ENCODE data around the gene FBXO15. TPM values are rescaled to one million over a fixed set of nuclear protein-coding genes. Genes with fewer than 3 reads are reported as not detected.

The FBXO15 gene
- total and polyA plus RNA-seq, 2 donors (not counting 3 experiments of a cell fraction or from before 2014, with no cell fraction given) = not detected

DNA sequence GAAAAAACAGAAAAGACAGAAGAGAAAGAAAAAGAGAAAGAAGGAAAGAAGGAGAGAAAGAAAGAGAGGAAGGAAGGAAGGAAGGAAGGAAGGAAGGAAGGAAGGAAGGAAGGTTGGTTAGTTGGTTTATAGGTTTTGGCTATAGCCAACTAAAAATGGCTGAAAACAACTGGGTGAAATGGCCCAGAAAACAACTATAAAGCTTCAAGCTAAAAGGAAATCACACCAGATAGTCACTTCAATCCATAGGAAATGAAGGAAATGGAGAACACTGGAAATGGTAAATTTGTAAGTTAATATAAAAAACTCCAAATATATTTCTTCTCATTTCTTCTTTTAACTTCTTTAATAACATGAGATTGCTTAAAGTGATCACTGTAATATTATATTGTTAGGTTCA lies 118.5 kb downstream of the FBXO15 start:
- Histone ChIP-seq H4K20me1 (replicated peaks; ENCODE audit: control insufficient read depth, extremely low read depth, insufficient read depth, low read length) (no peaks in the 10 kb centered on the region), H3K27ac (ENCODE audit: insufficient read depth, low read depth, low read length) (no peak overlapping the region), H3K9me3 (replicated peaks; ENCODE audit: control insufficient read depth, insufficient read depth, low read length) (no peaks in the 10 kb centered on the region), H2AFZ (ENCODE audit: low read depth, low read length) (no peak overlapping the region), H3K36me3 (ENCODE audit: control insufficient read depth in 2 of 2, extremely low read depth in 1 of 2, insufficient read depth in 2 of 2, low read length in 2 of 2) (no peaks in the 10 kb centered on the region), H3K9me1 (replicated peaks; ENCODE audit: control insufficient read depth, extremely low read depth, insufficient read depth, low read length) (no peaks in the 10 kb centered on the region), H3K9ac (replicated peaks; ENCODE audit: extremely low read depth, insufficient read depth, low read length) (no peak overlapping the region), H3K4me3 (replicated peaks in 1 of 3; ENCODE audit: insufficient read depth in 1 of 3, low read depth in 1 of 3, low read length in 3 of 3) (no peak overlapping the region), H3K27me3 (ENCODE audit: control insufficient read depth in 2 of 2, insufficient read depth in 2 of 2, low read length in 2 of 2) (no peaks in the 10 kb centered on the region), H3K4me1 (ENCODE audit: control insufficient read depth, extremely low read depth, insufficient read depth, low read length) (no peaks in the 10 kb centered on the region), H3K4me2 (ENCODE audit: insufficient read depth, low read length) (no peak overlapping the region), H3K79me2 (ENCODE audit: control insufficient read depth, insufficient read depth, low read length) (no peaks in the 10 kb centered on the region)
- ChIA-PET POLR2A (no interaction called here), CTCF (no interaction called here)
- no peak for FAIRE-seq
- no peak for DNase-seq (ENCODE audit: low read depth, low spot score)
- no TSS peak for BruUV-seq (replicated peaks)
- dilution Hi-C loops (cut with MboI; ENCODE audit: extremely low pct_ligation_motif_present, low sequenced_read_pairs) = no loop called here
- intact Hi-C loops (cut with micrococcal nuclease) = no loop called here
- TF ChIP-seq GATA2 (IDR thresholded peaks at IDR 0.05; ENCODE audit: insufficient read depth, insufficient read length, low read depth, low read length) (no peak), EZH2 (IDR thresholded peaks at IDR 0.05; ENCODE audit: borderline replicate concordance, low read depth, low read length, severe bottlenecking) (no peak), JUN (IDR thresholded peaks at IDR 0.05; ENCODE audit: borderline replicate concordance, insufficient read depth, insufficient read length, low read depth) (no peak), POLR2A (IDR thresholded peaks at IDR 0.05; ENCODE audit: low read depth, low read length) (no peak), MYC (IDR thresholded peaks at IDR 0.05; ENCODE audit: low read depth, low read length) (no peak), FOS (IDR thresholded peaks at IDR 0.05; ENCODE audit: borderline replicate concordance, insufficient read depth, low read length) (no peak), POLR2AphosphoS5 (IDR thresholded peaks at IDR 0.05; ENCODE audit: insufficient read depth, low read depth, low read length) (no peak)
- TF ChIP-seq, protein P1, sequence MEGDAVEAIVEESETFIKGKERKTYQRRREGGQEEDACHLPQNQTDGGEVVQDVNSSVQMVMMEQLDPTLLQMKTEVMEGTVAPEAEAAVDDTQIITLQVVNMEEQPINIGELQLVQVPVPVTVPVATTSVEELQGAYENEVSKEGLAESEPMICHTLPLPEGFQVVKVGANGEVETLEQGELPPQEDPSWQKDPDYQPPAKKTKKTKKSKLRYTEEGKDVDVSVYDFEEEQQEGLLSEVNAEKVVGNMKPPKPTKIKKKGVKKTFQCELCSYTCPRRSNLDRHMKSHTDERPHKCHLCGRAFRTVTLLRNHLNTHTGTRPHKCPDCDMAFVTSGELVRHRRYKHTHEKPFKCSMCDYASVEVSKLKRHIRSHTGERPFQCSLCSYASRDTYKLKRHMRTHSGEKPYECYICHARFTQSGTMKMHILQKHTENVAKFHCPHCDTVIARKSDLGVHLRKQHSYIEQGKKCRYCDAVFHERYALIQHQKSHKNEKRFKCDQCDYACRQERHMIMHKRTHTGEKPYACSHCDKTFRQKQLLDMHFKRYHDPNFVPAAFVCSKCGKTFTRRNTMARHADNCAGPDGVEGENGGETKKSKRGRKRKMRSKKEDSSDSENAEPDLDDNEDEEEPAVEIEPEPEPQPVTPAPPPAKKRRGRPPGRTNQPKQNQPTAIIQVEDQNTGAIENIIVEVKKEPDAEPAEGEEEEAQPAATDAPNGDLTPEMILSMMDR (IDR thresholded peaks at IDR 0.05; ENCODE audit: extremely low read depth in 1 of 2, insufficient read depth in 1 of 2, low read depth in 1 of 2, low read length in 2 of 2) = no peak
- TF ChIP-seq, protein P2, sequence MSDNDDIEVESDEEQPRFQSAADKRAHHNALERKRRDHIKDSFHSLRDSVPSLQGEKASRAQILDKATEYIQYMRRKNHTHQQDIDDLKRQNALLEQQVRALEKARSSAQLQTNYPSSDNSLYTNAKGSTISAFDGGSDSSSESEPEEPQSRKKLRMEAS (IDR thresholded peaks at IDR 0.05; ENCODE audit: insufficient read depth, insufficient read length) = no peak

Other genes starting within 250 kb of the FBXO15 start
- gene TIMM21, start 689 bp upstream of the FBXO15 start, total RNA-seq = 36.7 and 38.9 TPM in 2 replicates
- 17.7 and 22.9 TPM in 2 replicates for gene TIMM21, start 689 bp upstream of the FBXO15 start, polyA plus RNA-seq
- 24.9 and 32.2 TPM in 2 replicates for gene CYB5A, start 144.1 kb upstream of the FBXO15 start, total RNA-seq
- gene CYB5A, start 144.1 kb upstream of the FBXO15 start, polyA plus RNA-seq = 52.6 and 74.0 TPM in 2 replicates
- gene C18orf63, start 168.0 kb upstream of the FBXO15 start, total RNA-seq = not detected in 2 replicates
- gene C18orf63, start 168.0 kb upstream of the FBXO15 start, polyA plus RNA-seq = not detected in 2 replicates